Measurements from ENCODE around the gene LTB4R.

DNA sequence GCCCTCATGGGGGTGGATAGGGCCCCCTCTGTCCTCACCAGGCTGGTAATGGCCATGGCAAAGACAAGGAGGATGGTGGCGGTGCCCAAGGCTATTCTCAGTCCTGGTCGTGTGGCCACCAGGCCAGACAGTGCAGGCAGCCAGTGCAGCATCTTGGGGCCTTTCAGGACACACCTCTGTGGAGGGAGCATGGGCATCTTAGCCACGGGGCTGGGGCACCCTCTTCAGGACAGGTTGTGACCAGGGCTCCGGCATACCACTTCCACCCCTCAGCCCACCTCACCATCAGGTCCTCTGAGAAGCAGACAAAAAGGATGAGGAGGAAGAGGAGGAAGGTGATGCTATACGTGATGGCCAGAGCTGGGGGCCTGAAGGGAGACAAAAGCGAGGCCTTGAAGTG, 12.7 kb downstream of the LTB4R start:
- TF ChIP-seq POLR2A (IDR thresholded peaks at IDR 0.05; ENCODE audit: low read length) (no peak), GATA1 (IDR thresholded peaks at IDR 0.05; ENCODE audit: low read depth, low read length) (no peak)
